ENCODE results near the gene MEX3A.

MEX3A gene

GRCh38 chr1:156098784-156099183 is 16.5 kb upstream of the MEX3A start:
- H3K4me3 ChIP-seq (ENCODE audit: low read depth, low read length), result no peak overlapping the region
- TF ChIP-seq CTCF (IDR thresholded peaks at IDR 0.05; ENCODE audit: low read depth, low read length, missing control alignments), result no peak
- no peak for DNase-seq (ENCODE audit: low read depth)

DNA sequence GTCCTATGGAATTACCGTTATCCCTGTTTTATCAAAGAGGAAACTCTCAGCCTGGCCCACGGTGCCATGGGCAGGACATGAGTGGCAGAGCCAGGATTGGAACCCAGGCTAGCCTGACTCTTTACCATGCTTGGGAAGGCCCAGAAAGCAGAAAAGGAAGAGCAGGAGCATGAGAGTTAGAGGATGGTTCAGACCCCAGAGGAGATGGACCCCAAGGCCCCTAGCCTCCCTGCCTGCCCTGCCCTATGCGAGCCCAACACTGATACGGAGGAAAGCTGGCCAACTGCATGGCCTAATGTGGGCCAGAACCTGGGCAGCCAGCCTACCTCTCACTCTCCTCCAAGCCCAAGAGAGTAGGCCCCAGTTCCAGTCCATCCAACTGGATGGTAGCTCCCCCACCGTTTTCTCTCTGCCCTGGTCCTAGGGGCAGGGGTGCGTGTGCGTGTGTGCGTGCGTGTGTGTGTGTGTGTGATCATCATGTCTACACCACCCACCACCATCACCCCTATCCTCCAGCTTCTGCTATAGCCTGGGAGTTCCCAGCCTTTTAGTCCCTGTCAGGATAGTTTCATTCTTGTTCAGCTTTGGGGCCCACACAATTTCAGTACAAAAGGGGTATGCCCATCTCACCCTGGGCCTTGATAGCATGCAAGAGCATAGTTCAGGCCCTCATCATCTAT is 15.4 kb upstream of the MEX3A start:
- no peak for TF ChIP-seq CTCF (IDR thresholded peaks at IDR 0.05; ENCODE audit: low read depth, low read length, missing control alignments)
- no peak overlapping the region for H3K4me3 ChIP-seq (ENCODE audit: low read depth, low read length)
- peak; percentile 60 for DNase-seq (ENCODE audit: low read depth)

GRCh38 chr1:156096640-156097391 is 14.6 kb upstream of the MEX3A start:
- H3K4me3 ChIP-seq (ENCODE audit: low read depth, low read length), result no peak overlapping the region; the same call in 1 of the 2 replicates
- TF ChIP-seq CTCF (IDR thresholded peaks at IDR 0.05; ENCODE audit: low read depth, low read length, missing control alignments), result peak; percentile 97
- peak; percentile 87 for DNase-seq (ENCODE audit: low read depth)

GRCh38 chr1:156095906-156096508 is 13.7 kb upstream of the MEX3A start:
- DNase-seq (ENCODE audit: low read depth), result no peak
- TF ChIP-seq CTCF (IDR thresholded peaks at IDR 0.05; ENCODE audit: low read depth, low read length, missing control alignments), result no peak
- no peak overlapping the region for H3K4me3 ChIP-seq (ENCODE audit: low read depth, low read length)

DNA sequence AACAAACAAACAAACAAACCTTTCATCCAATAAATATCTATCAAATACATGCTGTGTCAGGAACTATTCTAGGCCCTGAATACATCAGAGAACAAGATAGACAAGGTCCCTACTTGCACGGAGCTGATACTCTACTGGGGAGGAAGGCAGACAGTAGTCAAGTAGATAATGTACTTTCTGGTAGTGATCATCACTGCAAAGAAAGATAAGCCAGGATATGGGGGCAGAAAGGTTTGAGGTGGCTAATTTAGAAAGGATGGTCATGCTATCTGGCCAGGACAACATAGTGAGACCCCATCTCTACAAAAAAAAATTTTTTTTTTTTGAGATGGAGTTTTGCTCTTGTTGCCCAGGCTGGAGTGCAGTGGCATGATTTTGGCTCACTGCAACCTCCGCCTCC is 9.3 kb upstream of the MEX3A start:
- TF ChIP-seq CTCF (IDR thresholded peaks at IDR 0.05; ENCODE audit: low read depth, low read length, missing control alignments), result no peak
- no peak overlapping the region for H3K4me3 ChIP-seq (ENCODE audit: low read depth, low read length)
- DNase-seq (ENCODE audit: low read depth), result no peak

DNA sequence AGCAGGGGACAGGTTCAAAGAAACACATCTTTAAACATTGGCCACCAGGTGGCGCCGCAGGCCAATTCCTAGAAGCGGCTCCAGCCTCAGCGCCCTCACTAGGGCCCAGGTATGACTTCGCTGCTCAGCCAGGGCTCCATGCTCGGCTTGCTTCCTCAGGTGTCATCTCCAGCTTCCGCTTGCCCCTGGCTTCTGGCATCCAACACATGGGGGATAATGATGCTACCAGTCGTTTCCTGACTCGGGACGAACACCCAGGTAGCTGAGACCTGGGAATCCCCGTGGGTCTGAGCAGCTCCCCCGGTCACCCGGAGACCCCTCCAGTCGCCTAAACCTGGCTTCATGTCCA is 8.5 kb upstream of the MEX3A start:
- peak; percentile 50 for DNase-seq (ENCODE audit: low read depth)
- TF ChIP-seq CTCF (IDR thresholded peaks at IDR 0.05; ENCODE audit: low read depth, low read length, missing control alignments), result peak; percentile 80
- no peak overlapping the region for H3K4me3 ChIP-seq (ENCODE audit: low read depth, low read length)

Measured in GM12864 (cell line).